MM.1S (cell line): ENCODE measurements around the gene MSANTD1.

Experiments
- DNase-seq: peaks from one replicate; pipeline ENCODE4 v3.0.0-alpha.2; 2015
- H2AFZ ChIP-seq: fragments of 300-600 bp; sonication (generic); 2 replicates; pipeline ENCODE4 v1.6.0; 2016; ENCODE audit warnings: antibody characterized with exemption, low read length
- H3F3A ChIP-seq: fragments of 300-600 bp; sonication (generic); 2 replicates; pipeline ENCODE4 v1.6.1; 2016; ENCODE audit warnings: mild to moderate bottlenecking, antibody characterized with exemption, low read length, moderate library complexity, mixed read lengths; ENCODE audit not compliant: insufficient read depth
- H3K27ac ChIP-seq: fragments of 300-600 bp; sonication (generic); 2 replicates; pipeline ENCODE4 v1.5.1; 2016; ENCODE audit warnings: mild to moderate bottlenecking, low read length
- H3K27me3 ChIP-seq: fragments of 300-600 bp; sonication (generic); replicated peaks from 2 replicates; pipeline ENCODE4 v1.6.0; 2016; ENCODE audit warnings: low read length; ENCODE audit not compliant: insufficient read depth
- H3K36me3 ChIP-seq: fragments of 300-600 bp; sonication (generic); replicated peaks from 2 replicates; pipeline ENCODE4 v1.6.1; 2016; ENCODE audit warnings: mild to moderate bottlenecking, low read length, mixed read lengths; ENCODE audit not compliant: insufficient read depth
- H3K4me1 ChIP-seq: fragments of 300-600 bp; sonication (generic); 2 replicates; pipeline ENCODE4 v1.6.1; 2016; ENCODE audit warnings: low read length, mixed read lengths
- H3K4me2 ChIP-seq: fragments of 300-600 bp; sonication (generic); 2 replicates; pipeline ENCODE4 v1.6.0; 2016; ENCODE audit warnings: low read depth, low read length
- H3K4me3 ChIP-seq: fragments of 300-600 bp; sonication (generic); 2 replicates; pipeline ENCODE4 v1.5.1; 2016; ENCODE audit warnings: low read length, mixed read lengths
- H3K79me2 ChIP-seq: fragments of 300-600 bp; sonication (generic); 2 replicates; pipeline ENCODE4 v1.6.1; 2016; ENCODE audit warnings: mixed run types, low read length, mixed read lengths
- H3K9ac ChIP-seq: fragments of 300-600 bp; sonication (generic); 2 replicates; pipeline ENCODE4 v1.6.1; 2016; ENCODE audit warnings: low read length, mixed read lengths
- H3K9me2 ChIP-seq: fragments of 300-600 bp; sonication (generic); replicated peaks from 2 replicates; pipeline ENCODE4 v1.6.1; 2016; ENCODE audit warnings: mild to moderate bottlenecking, low read length, mixed read lengths; ENCODE audit not compliant: insufficient read depth
- H3K9me3 ChIP-seq: fragments of 300-600 bp; sonication (generic); replicated peaks from 2 replicates; pipeline ENCODE4 v1.6.1; 2016; ENCODE audit warnings: mild to moderate bottlenecking, low read length, mixed read lengths; ENCODE audit not compliant: insufficient read depth
- H4K20me1 ChIP-seq: fragments of 300-600 bp; sonication (generic); 2 replicates; pipeline ENCODE4 v1.6.1; 2016; ENCODE audit warnings: mild to moderate bottlenecking, low read length, moderate library complexity, mixed read lengths; ENCODE audit not compliant: insufficient read depth
- CTCF ChIP-seq: fragments of 300-600 bp; sonication (generic); IDR thresholded peaks from 2 replicates; pipeline ENCODE4 v1.5.1; 2016; ENCODE audit warnings: antibody characterized with exemption, low read length, mixed read lengths
- EZH2 ChIP-seq: fragments of 300-600 bp; sonication (generic); optimal IDR thresholded peaks from 2 replicates; pipeline ENCODE3; 2017; ENCODE audit warnings: low read depth, mild to moderate bottlenecking, antibody characterized with exemption, low read length, mixed read lengths
- EZH2phosphoT487 ChIP-seq: fragments of 300-600 bp; sonication (generic); IDR thresholded peaks from 2 replicates; pipeline ENCODE4 v1.6.1; 2018; ENCODE audit warnings: antibody characterized with exemption, low read length

The MSANTD1 gene

GRCh38 chr4:3305610-3306371, 56.8 kb downstream of the MSANTD1 start:
- Histone ChIP-seq H4K20me1 (no peaks in the 10 kb centered on the region), H3K27ac (no peak overlapping the region), H3K79me2 (peaks cover 15% of the 10 kb centered on the region), H2AFZ (no peak overlapping the region), H3K4me1 (no peaks in the 10 kb centered on the region), H3K9ac (no peak overlapping the region), H3K36me3 (no peaks in the 10 kb centered on the region), H3F3A (no peaks in the 10 kb centered on the region), H3K4me3 (no peak overlapping the region), H3K9me3 (no peaks in the 10 kb centered on the region), H3K27me3 (no peaks in the 10 kb centered on the region), H3K9me2 (no peaks in the 10 kb centered on the region), H3K4me2 (no peak overlapping the region)
- no peak for DNase-seq
- TF ChIP-seq CTCF (no peak), EZH2 (no peak), EZH2phosphoT487 (no peak)
